ENCODE measurements around the gene NTRK3. TPM values are rescaled to one million over a fixed set of nuclear protein-coding genes. Genes with fewer than 3 reads are reported as not detected.

The NTRK3 gene
- total RNA-seq, 2 donors from 2014 or later = 0.66 to 5.2 TPM

DNA sequence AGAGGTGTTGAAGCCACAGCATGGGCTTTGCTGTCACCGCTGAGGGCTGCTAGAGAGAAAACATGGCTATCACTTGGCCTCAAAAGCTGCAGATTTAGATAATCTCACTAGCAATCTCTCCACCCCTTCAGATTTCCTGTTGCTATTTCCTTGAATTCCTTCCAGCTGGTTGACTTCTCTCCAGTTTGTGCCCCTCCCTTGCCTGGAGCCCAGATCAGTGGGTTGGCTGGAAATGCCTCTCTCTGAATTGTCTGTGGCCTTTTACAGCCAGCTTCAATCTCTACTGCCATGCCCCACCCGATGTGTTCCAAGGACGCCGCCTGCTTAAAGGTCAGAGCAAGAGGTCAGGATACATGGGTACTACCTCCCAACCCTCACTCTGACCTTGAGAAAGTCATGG, 294.1 kb downstream of the NTRK3 start:
- Histone ChIP-seq H3K4me1 (no peaks in the 10 kb centered on the region), H3K4me3 (no peak overlapping the region), H3K27ac (no peak overlapping the region), H3K27me3 (no peaks in the 10 kb centered on the region), H3K36me3 (replicated peaks in 1 of 2; ENCODE audit: insufficient read depth in 1 of 2, low read depth in 2 of 2) (no peaks in the 10 kb centered on the region), H3K9me3 (no peaks in the 10 kb centered on the region)
- WGBS, 2 donors = 22 to 43% methylated on average over 4 of the region's 4 CpGs
- DNase-seq (no peak), ATAC-seq (no peak)
- intact Hi-C loops (cut with DNase I) = no loop called here
- TF ChIP-seq, protein P1, sequence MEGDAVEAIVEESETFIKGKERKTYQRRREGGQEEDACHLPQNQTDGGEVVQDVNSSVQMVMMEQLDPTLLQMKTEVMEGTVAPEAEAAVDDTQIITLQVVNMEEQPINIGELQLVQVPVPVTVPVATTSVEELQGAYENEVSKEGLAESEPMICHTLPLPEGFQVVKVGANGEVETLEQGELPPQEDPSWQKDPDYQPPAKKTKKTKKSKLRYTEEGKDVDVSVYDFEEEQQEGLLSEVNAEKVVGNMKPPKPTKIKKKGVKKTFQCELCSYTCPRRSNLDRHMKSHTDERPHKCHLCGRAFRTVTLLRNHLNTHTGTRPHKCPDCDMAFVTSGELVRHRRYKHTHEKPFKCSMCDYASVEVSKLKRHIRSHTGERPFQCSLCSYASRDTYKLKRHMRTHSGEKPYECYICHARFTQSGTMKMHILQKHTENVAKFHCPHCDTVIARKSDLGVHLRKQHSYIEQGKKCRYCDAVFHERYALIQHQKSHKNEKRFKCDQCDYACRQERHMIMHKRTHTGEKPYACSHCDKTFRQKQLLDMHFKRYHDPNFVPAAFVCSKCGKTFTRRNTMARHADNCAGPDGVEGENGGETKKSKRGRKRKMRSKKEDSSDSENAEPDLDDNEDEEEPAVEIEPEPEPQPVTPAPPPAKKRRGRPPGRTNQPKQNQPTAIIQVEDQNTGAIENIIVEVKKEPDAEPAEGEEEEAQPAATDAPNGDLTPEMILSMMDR (IDR thresholded peaks at IDR 0.05) = no peak
- no peak for TF ChIP-seq POLR2A (IDR thresholded peaks at IDR 0.05)

DNA sequence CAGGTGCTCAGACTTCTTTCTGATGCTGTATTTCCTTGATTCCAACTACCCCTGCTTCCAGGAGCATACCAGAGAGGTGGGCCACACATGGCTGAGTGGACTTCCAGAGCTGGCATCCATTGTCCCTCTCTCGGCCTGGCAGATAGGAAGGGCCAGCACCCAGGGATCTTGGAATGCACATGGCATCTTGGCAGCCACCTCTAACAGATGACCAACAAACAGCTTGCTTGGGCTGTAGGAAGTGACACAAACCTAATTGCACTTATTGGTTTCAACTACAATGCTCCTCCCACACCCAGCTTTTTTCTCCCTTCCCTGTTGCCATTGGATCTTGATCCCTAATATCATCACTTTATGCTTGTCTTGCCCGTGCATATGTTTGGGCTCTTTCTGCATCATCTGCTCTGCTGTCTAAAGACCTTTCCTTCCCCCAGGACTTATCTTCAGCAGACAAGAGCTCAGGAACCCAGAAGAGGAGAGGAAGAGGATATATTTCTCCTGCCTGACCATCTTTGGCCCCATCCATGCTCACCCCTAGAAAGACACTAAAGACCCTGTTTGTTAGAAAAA, 294.6 kb downstream of the NTRK3 start:
- WGBS, 2 donors = 22 to 47% methylated on average over 2 of the region's 2 CpGs

DNA sequence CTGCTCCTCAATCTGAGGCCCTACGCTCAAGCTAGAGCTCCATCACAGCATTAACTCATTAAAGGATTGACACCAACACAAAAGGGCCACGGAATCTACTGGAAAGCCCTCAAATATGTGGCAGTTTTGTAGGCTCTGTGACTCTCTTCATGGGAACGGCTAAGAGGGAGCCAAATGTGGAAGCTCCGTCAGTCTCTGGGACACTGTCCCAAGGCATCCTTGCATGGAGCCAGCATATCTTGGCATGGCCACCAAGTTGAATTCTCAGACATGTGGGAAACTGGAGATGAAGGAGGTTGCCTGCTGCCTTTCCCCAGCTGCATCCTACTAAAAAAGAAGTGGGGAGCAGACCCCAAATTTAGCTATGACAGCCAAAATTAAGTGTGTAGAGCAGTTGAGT, 296.9 kb downstream of the NTRK3 start:
- H3K27me3 ChIP-seq = no peaks in the 10 kb centered on the region
- H3K9me3 ChIP-seq = no peaks in the 10 kb centered on the region
- no peaks in the 10 kb centered on the region for H3K36me3 ChIP-seq (replicated peaks in 1 of 2; ENCODE audit: insufficient read depth in 1 of 2, low read depth in 2 of 2)
- H3K4me3 ChIP-seq = no peak overlapping the region
- H3K4me1 ChIP-seq = no peaks in the 10 kb centered on the region
- no peak for ATAC-seq
- TF ChIP-seq, protein P1 (IDR thresholded peaks at IDR 0.05) = no peak
- no peak for TF ChIP-seq POLR2A (IDR thresholded peaks at IDR 0.05)
- no peak overlapping the region for H3K27ac ChIP-seq
- intact Hi-C loops (cut with DNase I) = no loop called here
- 58 to 63% methylated on average over 4 of the region's 4 CpGs for WGBS, 2 donors
- DNase-seq = no peak

More for the DNA sequence above, 294.6 kb downstream of the NTRK3 start:
- intact Hi-C loops (cut with DNase I) = no loop called here
- Histone ChIP-seq H3K36me3 (replicated peaks in 1 of 2; ENCODE audit: insufficient read depth in 1 of 2, low read depth in 2 of 2) (no peaks in the 10 kb centered on the region), H3K27ac (no peak overlapping the region), H3K27me3 (no peaks in the 10 kb centered on the region), H3K9me3 (no peaks in the 10 kb centered on the region), H3K4me3 (no peak overlapping the region), H3K4me1 (no peaks in the 10 kb centered on the region)
- TF ChIP-seq POLR2A (IDR thresholded peaks at IDR 0.05) = no peak
- TF ChIP-seq, protein P1 (IDR thresholded peaks at IDR 0.05) = no peak
- ATAC-seq (no peak), DNase-seq (no peak)

DNA sequence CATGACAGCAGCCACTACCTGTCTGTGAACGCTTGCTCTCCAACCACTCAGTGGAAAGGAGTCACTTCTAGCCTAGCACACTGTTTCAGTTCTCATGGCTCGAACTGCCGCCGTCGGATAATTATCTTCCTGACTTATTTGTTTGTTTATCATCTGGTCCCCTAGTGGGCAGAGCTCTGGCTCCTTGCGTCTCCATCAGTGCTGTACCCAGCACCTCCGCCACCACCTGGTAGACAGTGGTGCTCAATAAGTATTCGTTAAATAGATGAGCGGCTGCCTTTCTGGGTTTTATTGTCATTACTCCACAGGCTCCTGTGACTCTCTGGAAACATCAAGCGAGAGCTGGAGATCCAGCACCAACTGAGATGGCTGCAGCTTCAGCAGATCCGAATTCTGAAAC, 297.5 kb downstream of the NTRK3 start:
- no peak for TF ChIP-seq POLR2A (IDR thresholded peaks at IDR 0.05)
- TF ChIP-seq, protein P1 (IDR thresholded peaks at IDR 0.05) = no peak
- Histone ChIP-seq H3K27me3 (no peaks in the 10 kb centered on the region), H3K36me3 (replicated peaks in 1 of 2; ENCODE audit: insufficient read depth in 1 of 2, low read depth in 2 of 2) (no peaks in the 10 kb centered on the region), H3K27ac (no peak overlapping the region), H3K9me3 (no peaks in the 10 kb centered on the region), H3K4me1 (no peaks in the 10 kb centered on the region), H3K4me3 (no peak overlapping the region)
- no peak for ATAC-seq
- WGBS, 2 donors = 65 to 69% methylated on average over 11 of the region's 11 CpGs
- no peak for DNase-seq
- intact Hi-C loops (cut with DNase I) = no loop called here

DNA sequence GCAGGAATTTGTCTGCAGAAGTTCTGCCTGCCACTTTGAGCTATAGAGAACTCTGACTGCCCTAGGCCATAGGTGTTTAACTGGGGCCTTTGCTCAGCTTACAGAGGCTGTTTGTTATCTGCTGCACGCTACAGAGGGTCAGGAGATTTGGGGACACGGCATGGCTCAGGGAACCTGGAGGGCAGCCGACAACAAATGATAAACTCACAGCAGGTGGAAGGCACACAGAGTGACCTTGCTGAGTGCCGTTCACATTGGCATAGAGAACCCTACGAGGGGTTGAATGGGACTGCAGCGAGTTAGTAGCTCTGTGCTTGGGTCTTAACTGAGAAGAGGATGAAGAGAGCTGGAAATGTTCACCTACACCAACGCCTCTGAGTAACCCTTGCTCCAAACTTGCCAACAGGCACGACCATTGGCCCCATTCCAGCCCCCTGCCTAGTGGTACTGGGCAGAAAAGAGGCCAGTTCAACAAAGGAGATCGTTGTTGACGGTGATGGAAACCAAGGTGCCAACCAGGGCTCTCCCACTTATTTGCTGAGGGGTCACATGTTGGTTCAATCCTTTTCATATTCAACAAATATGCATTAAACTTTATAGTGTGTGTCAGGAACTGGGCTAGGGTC, 301.1 kb downstream of the NTRK3 start:
- H3K27ac ChIP-seq = no peak overlapping the region
- H3K27me3 ChIP-seq = no peaks in the 10 kb centered on the region
- H3K9me3 ChIP-seq = no peaks in the 10 kb centered on the region
- ATAC-seq (no peak), DNase-seq (no peak)
- H3K4me3 ChIP-seq = no peak overlapping the region
- 42 to 59% methylated on average over 10 of the region's 10 CpGs for whole genome bisulfite sequencing, 2 donors
- no peaks in the 10 kb centered on the region for H3K36me3 ChIP-seq (replicated peaks in 1 of 2; ENCODE audit: insufficient read depth in 1 of 2, low read depth in 2 of 2)
- H3K4me1 ChIP-seq = no peaks in the 10 kb centered on the region
- no peak for TF ChIP-seq POLR2A (IDR thresholded peaks at IDR 0.05)
- TF ChIP-seq, protein P1 (IDR thresholded peaks at IDR 0.05) = no peak
- intact Hi-C loops (cut with DNase I) = no loop called here
